IMR-90 (cell line): Measurements from ENCODE around the gene FAM186B. TPM values are rescaled to one million over a fixed set of nuclear protein-coding genes. Genes with fewer than 3 reads are reported as not detected.

Source experiments
- ATAC-seq: fragments of 200-7000 bp; cut with Tn5 transposase; 2 replicates; pipeline ENCODE4 v1.9.1; 2020; ENCODE audit warnings: low read depth, mild to moderate bottlenecking, moderate library complexity
- BruUV-seq: library from RNA; stranded (reverse); fragments of 400-500 nt; replicated peaks from 2 replicates; lab custom pipeline; 2021; lab: Mats Ljungman, UMichigan
- CTCF ChIA-PET: fragments of 300-600 bp; formaldehyde crosslinking; extraction: SDS; loops from one replicate; lab custom pipeline; 2021; ENCODE audit warnings: antibody characterized with exemption; lab: Yijun Ruan, JAX
- POLR2A ChIA-PET: fragments of 300-600 bp; sonication (Branson Sonifier 250); formaldehyde crosslinking; loops from one replicate; lab custom pipeline; 2022; ENCODE audit warnings: antibody characterized with exemption; ENCODE audit not compliant: unreplicated experiment; lab: Charles Lee
- DNase-seq: peaks from one replicate; pipeline ENCODE4 v3.0.0; 2013
- H2AFZ ChIP-seq: replicated peaks from 2 replicates; pipeline ENCODE3; 2013; ENCODE audit warnings: low read length, mild to moderate bottlenecking; ENCODE audit not compliant: poor library complexity
- H2AK5ac ChIP-seq: 2 replicates; pipeline ENCODE4 v1.6.1; 2013; ENCODE audit warnings: low read depth, low read length, inconsistent platforms
- H2AK9ac ChIP-seq: replicated peaks from 2 replicates; pipeline ENCODE3; 2013; ENCODE audit warnings: mild to moderate bottlenecking, low read depth, low read length, moderate library complexity; ENCODE audit not compliant: poor library complexity
- H2BK120ac ChIP-seq: 2 replicates; pipeline ENCODE4 v1.6.1; 2013; ENCODE audit warnings: low read depth, low read length, inconsistent platforms
- H2BK15ac ChIP-seq: 3 replicates; pipeline ENCODE4 v1.6.1; 2013; ENCODE audit warnings: low read depth, low read length, inconsistent platforms
- H2BK20ac ChIP-seq: 2 replicates; pipeline ENCODE4 v1.6.1; 2013; ENCODE audit warnings: low read depth, mild to moderate bottlenecking, inconsistent platforms, low read length, moderate library complexity
- H2BK5ac ChIP-seq: 2 replicates; pipeline ENCODE4 v1.6.1; 2013; ENCODE audit warnings: mild to moderate bottlenecking, low read depth, low read length, inconsistent platforms; ENCODE audit not compliant: poor library complexity, severe bottlenecking
- H3K14ac ChIP-seq: replicated peaks from 2 replicates; pipeline ENCODE4 v1.6.1; 2013; ENCODE audit warnings: low read depth, low read length, inconsistent platforms
- H3K18ac ChIP-seq: 2 replicates; pipeline ENCODE4 v1.6.1; 2013; ENCODE audit warnings: low read depth, low read length, control low read depth
- H3K23ac ChIP-seq: 2 replicates; pipeline ENCODE4 v1.6.1; 2013; ENCODE audit warnings: low read depth, low read length, inconsistent platforms
- H3K27ac ChIP-seq: 2 replicates; pipeline ENCODE4 v1.5.1; 2013; ENCODE audit warnings: mild to moderate bottlenecking, control low read depth, low read length; ENCODE audit not compliant: insufficient read depth
- H3K27me3 ChIP-seq: 2 replicates; pipeline ENCODE4 v1.6.1; 2013; ENCODE audit warnings: low read length; ENCODE audit not compliant: control insufficient read depth, insufficient read depth
- H3K36me3 ChIP-seq: 2 replicates; pipeline ENCODE4 v1.6.1; 2013; ENCODE audit warnings: low read length, mixed read lengths; ENCODE audit not compliant: control insufficient read depth, insufficient read depth
- H3K4ac ChIP-seq: 2 replicates; pipeline ENCODE4 v1.6.1; 2013; ENCODE audit warnings: low read depth, low read length, inconsistent platforms
- H3K4me1 ChIP-seq: 2 replicates; pipeline ENCODE4 v1.6.1; 2013; ENCODE audit warnings: low read length, mixed read lengths; ENCODE audit not compliant: control insufficient read depth, insufficient read depth
- H3K4me2 ChIP-seq: 2 replicates; pipeline ENCODE4 v1.6.1; 2013; ENCODE audit warnings: low read depth, mild to moderate bottlenecking, control low read depth, low read length, moderate library complexity
- H3K4me3 ChIP-seq: 2 replicates; pipeline ENCODE4 v1.5.1; 2013; ENCODE audit warnings: low read depth, mild to moderate bottlenecking, control low read depth, low read length, moderate library complexity; ENCODE audit not compliant: insufficient read depth
- H3K56ac ChIP-seq: 2 replicates; pipeline ENCODE4 v1.6.1; 2013; ENCODE audit warnings: low read length, inconsistent platforms; ENCODE audit not compliant: insufficient read depth; ENCODE audit errors: extremely low read depth
- H3K79me1 ChIP-seq, 2 experiments: 2 replicates each; pipeline ENCODE4 v1.6.1; 2013; ENCODE audit warnings: low read length in 2 of 2, inconsistent platforms in 1 of 2, low read depth in 1 of 2
- H3K9ac ChIP-seq: 2 replicates; pipeline ENCODE4 v1.6.1; 2013; ENCODE audit warnings: low read depth, low read length, control low read depth
- H3K9me1 ChIP-seq: 2 replicates; pipeline ENCODE4 v1.6.1; 2013; ENCODE audit warnings: low read length, inconsistent platforms; ENCODE audit not compliant: insufficient read depth
- H3K9me3 ChIP-seq: 2 replicates; pipeline ENCODE4 v1.6.1; 2013; ENCODE audit warnings: low read length; ENCODE audit not compliant: control insufficient read depth, insufficient read depth
- H4K20me1 ChIP-seq: 2 replicates; pipeline ENCODE4 v1.6.1; 2013; ENCODE audit warnings: low read length, inconsistent platforms; ENCODE audit not compliant: insufficient read depth
- H4K5ac ChIP-seq: 2 replicates; pipeline ENCODE4 v1.6.1; 2013; ENCODE audit warnings: mild to moderate bottlenecking, low read depth, low read length, control low read depth
- H4K8ac ChIP-seq, 2 experiments: 2 replicates each; pipeline ENCODE4 v1.6.1; 2013; ENCODE audit warnings: low read depth in 2 of 2, low read length in 2 of 2, control low read depth in 1 of 2, inconsistent platforms in 1 of 2
- H4K91ac ChIP-seq: 2 replicates; pipeline ENCODE4 v1.6.1; 2013; ENCODE audit warnings: low read depth, low read length, inconsistent platforms; ENCODE audit not compliant: insufficient read depth
- BHLHE40 ChIP-seq: fragments of 150-350 bp; IDR thresholded peaks from 2 replicates; pipeline ENCODE4 v1.6.1; 2016; ENCODE audit warnings: mild to moderate bottlenecking, low read depth, low read length
- CEBPB ChIP-seq: IDR thresholded peaks from 2 replicates; pipeline ENCODE4 v1.6.1; 2012; ENCODE audit warnings: low read depth, low read length, improper control_type of control experiment
- CHD1 ChIP-seq: IDR thresholded peaks from 2 replicates; pipeline ENCODE4 v1.6.1; 2012; ENCODE audit warnings: low read depth, low read length, improper control_type of control experiment
- FOS ChIP-seq: fragments of 150-350 bp; IDR thresholded peaks from 2 replicates; pipeline ENCODE4 v1.6.1; 2016; ENCODE audit warnings: low read depth, low read length
- MAFK ChIP-seq: IDR thresholded peaks from 2 replicates; pipeline ENCODE4 v1.6.1; 2012; ENCODE audit warnings: low read depth, low read length, improper control_type of control experiment
- MAZ ChIP-seq: IDR thresholded peaks from 2 replicates; pipeline ENCODE4 v1.6.1; 2012; ENCODE audit warnings: low read depth, mild to moderate bottlenecking, low read length, improper control_type of control experiment, moderate library complexity, borderline replicate concordance
- MXI1 ChIP-seq: IDR thresholded peaks from 2 replicates; pipeline ENCODE4 v1.6.1; 2012; ENCODE audit warnings: low read depth, mild to moderate bottlenecking, low read length, moderate library complexity, borderline replicate concordance
- NFE2L2 ChIP-seq: fragments of 150-350 bp; IDR thresholded peaks from 2 replicates; pipeline ENCODE4 v1.6.1; 2016; ENCODE audit warnings: low read depth, mild to moderate bottlenecking, low read length
- POLR2A ChIP-seq: IDR thresholded peaks from 2 replicates; pipeline ENCODE4 v1.6.1; 2012; ENCODE audit warnings: mild to moderate bottlenecking, low read depth, low read length
- RAD21 ChIP-seq: IDR thresholded peaks from 2 replicates; pipeline ENCODE4 v1.6.1; 2012; ENCODE audit warnings: low read length, improper control_type of control experiment
- RCOR1 ChIP-seq: IDR thresholded peaks from 2 replicates; pipeline ENCODE4 v1.6.1; 2012; ENCODE audit warnings: mild to moderate bottlenecking, low read length, improper control_type of control experiment; ENCODE audit not compliant: insufficient replicate concordance
- RFX5 ChIP-seq: IDR thresholded peaks from 2 replicates; pipeline ENCODE4 v1.8.0; 2012; ENCODE audit warnings: low read depth, mild to moderate bottlenecking, low read length, moderate library complexity
- SMC3 ChIP-seq: fragments of 150-350 bp; IDR thresholded peaks from 2 replicates; pipeline ENCODE4 v1.6.1; 2016; ENCODE audit warnings: low read depth, mild to moderate bottlenecking, antibody characterized with exemption, low read length, moderate library complexity
- WGBS, 2 experiments: methylation state at CpG; one replicate each; pipeline versions ENCODE4 v1.1.5 to v1.1.7; 2013; ENCODE audit warnings: missing lambda C conversion rate in 2 of 2; ENCODE audit not compliant: insufficient read length in 1 of 2; ENCODE audit errors: extremely low coverage in 2 of 2; 5-methylcytosine and 5-hydroxymethylcytosine counted together
- dilution Hi-C: fragments of 300-500 bp; cut with HindIII; formaldehyde crosslinking; loops from one replicate; pipeline ENCODE4 v1.14.3; 2018; ENCODE audit warnings: low sequenced_read_pairs; ENCODE audit not compliant: unreplicated experiment
- in situ Hi-C: fragments of 300-500 bp; cut with MboI; formaldehyde crosslinking; loops from 3 replicates; pipeline ENCODE4 v1.14.3; 2019; ENCODE audit warnings: low sequenced_read_pairs, inconsistent platforms, mixed read lengths
- intact Hi-C: fragments of 100-400 bp; cut with micrococcal nuclease; formaldehyde crosslinking; loops from 2 replicates; pipeline ENCODE4 v1.10.0; 2022
- polyA plus RNA-seq, 3 experiments: library from polyadenylated mRNA; depleted of rRNA; stranded (reverse); fragments of >200 nt; gene quantifications; 2 replicates each; pipeline ENCODE4 v1.2.3, GENCODE V29; 2012; ENCODE audit warnings: low replicate concordance in 1 of 3
- total RNA-seq: library from RNA; depleted of rRNA; stranded (reverse); fragments of >200 nt; gene quantifications from 2 replicates; pipeline ENCODE4 v1.2.3, GENCODE V29; 2012
- TF ChIP-seq, protein P1 (sequence below): conservative IDR thresholded peaks from 2 replicates; pipeline ENCODE4 v1.5.1; 2012; ENCODE audit warnings: mild to moderate bottlenecking, low read depth, low read length, improper control_type of control experiment
- TF ChIP-seq, protein P2 (sequence below): fragments of 150-350 bp; IDR thresholded peaks from 2 replicates; pipeline ENCODE4 v1.6.1; 2016; ENCODE audit warnings: low read depth, mild to moderate bottlenecking, low read length, moderate library complexity, borderline replicate concordance

FAM186B gene
- total and polyA plus RNA-seq, 2 of the 4 experiments (the other 2 are of a cell fraction), result 0.10 to 0.18 TPM

DNA sequence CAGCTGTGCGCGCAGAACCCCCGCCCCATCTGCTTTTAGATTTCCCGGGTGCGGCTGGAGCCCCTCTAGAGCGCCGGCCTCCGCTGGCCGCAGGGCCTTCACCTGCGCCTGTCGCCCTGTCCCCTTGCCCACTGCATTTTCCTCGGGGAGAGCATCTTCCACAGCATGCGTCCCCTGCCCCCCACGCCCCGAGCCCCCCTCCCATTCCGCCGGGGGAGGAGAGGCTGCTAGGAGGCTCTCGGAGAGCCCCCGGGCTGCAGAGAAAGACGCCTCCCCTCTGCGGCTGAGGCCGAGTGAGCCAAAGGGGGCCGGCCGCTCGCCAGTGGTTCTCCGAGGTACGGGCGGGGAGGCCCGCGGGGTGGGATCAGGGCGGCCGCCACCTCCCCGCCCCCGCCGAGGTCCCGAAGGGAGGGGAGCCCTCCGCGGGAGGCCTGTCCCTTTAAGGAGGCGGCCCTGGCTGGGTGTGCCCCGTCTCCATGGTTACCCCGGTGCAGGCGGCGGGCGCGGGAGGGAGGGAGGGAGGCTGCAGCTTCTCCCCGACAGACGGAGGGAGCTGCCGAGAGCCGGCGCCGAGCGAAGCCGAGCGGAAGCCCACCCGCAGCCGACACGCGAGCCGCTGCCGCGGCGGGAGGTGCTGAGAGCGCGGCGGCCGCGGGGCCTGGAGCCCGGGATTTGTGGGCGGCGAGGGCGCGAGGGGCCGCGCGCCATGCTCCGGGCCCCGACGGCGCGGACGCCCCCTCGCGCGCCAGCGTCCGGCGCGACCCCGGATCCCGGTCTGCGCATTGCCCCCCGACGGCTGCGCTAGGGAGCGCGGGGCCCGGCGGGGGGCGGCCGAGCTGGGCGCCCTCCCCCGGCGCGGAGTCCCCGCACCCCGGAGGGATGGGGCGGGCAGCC is 66.7 kb downstream of the FAM186B start, which contains the start of gene KCNH3:
Gene KCNH3, plus strand, starts transcription at position 521 of the 894 bp plus-strand sequence. CDS start 387 bp downstream, outside the sequence.
- Histone ChIP-seq H3K9ac (no peak within 1 kb of the TSS), H3K9me3 (no peaks in the 10 kb centered on the region), H4K8ac (no peak within 1 kb of the TSS), H3K27me3 (peaks cover 57% of the 10 kb centered on the region), H3K14ac (no peak within 1 kb of the TSS), H4K91ac (no peak within 1 kb of the TSS), H3K4me1 (0 out of 2 replicates have a peak, but pooled peaks cover 2% of the 10 kb centered on the region), H2BK20ac (no peak within 1 kb of the TSS), H2BK15ac (no peak within 1 kb of the TSS), H4K20me1 (no peaks in the 10 kb centered on the region; the same call in 1 of the 2 replicates), H2BK5ac (no peak within 1 kb of the TSS), H4K5ac (no peak within 1 kb of the TSS), H3K9me1 (no peaks in the 10 kb centered on the region), H3K79me1 (no peaks in the 10 kb centered on the region), H3K18ac (no peak within 1 kb of the TSS), H3K27ac (no peak within 1 kb of the TSS), H2AK9ac (peak within 1 kb of the TSS; percentile 89), H2BK120ac (no peak within 1 kb of the TSS), H3K56ac (no peak within 1 kb of the TSS), H3K36me3 (no peaks in the 10 kb centered on the region), H3K4ac (no peak within 1 kb of the TSS), H3K23ac (peak within 1 kb of the TSS; percentile 85), H2AK5ac (no peak within 1 kb of the TSS), H3K4me2 (peak within 1 kb of the TSS; percentile 58), H2AFZ (peak within 1 kb of the TSS; percentile 80), H3K4me3 (peak within 1 kb of the TSS; percentile 51)
- dilution Hi-C loops (no loop called here), intact Hi-C loops (no loop called here), in situ Hi-C loops (no loop called here)
- peak; percentile 41 for DNase-seq
- peak; percentile 83 for ATAC-seq
- CTCF ChIA-PET, result no interaction called here
- POLR2A ChIA-PET, result interaction anchor here (1.0 kb wide), 1 partner anchor 180 kb away, joined by 3 read pairs; no protein-coding TSS in a partner anchor
- no TSS peak for BruUV-seq
- 2% methylated on average over 67 of the region's 107 CpGs; no CpG with 5 or more reads in 1 of the 2 experiments for WGBS, 2 experiments
- TF ChIP-seq, protein P1, sequence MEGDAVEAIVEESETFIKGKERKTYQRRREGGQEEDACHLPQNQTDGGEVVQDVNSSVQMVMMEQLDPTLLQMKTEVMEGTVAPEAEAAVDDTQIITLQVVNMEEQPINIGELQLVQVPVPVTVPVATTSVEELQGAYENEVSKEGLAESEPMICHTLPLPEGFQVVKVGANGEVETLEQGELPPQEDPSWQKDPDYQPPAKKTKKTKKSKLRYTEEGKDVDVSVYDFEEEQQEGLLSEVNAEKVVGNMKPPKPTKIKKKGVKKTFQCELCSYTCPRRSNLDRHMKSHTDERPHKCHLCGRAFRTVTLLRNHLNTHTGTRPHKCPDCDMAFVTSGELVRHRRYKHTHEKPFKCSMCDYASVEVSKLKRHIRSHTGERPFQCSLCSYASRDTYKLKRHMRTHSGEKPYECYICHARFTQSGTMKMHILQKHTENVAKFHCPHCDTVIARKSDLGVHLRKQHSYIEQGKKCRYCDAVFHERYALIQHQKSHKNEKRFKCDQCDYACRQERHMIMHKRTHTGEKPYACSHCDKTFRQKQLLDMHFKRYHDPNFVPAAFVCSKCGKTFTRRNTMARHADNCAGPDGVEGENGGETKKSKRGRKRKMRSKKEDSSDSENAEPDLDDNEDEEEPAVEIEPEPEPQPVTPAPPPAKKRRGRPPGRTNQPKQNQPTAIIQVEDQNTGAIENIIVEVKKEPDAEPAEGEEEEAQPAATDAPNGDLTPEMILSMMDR, result no peak
- TF ChIP-seq RAD21, result no peak
- TF ChIP-seq NFE2L2, result no peak
- TF ChIP-seq FOS, result no peak
- TF ChIP-seq MAZ, result no peak
- no peak for TF ChIP-seq RCOR1
- no peak for TF ChIP-seq BHLHE40
- no peak for TF ChIP-seq RFX5
- TF ChIP-seq, protein P2, sequence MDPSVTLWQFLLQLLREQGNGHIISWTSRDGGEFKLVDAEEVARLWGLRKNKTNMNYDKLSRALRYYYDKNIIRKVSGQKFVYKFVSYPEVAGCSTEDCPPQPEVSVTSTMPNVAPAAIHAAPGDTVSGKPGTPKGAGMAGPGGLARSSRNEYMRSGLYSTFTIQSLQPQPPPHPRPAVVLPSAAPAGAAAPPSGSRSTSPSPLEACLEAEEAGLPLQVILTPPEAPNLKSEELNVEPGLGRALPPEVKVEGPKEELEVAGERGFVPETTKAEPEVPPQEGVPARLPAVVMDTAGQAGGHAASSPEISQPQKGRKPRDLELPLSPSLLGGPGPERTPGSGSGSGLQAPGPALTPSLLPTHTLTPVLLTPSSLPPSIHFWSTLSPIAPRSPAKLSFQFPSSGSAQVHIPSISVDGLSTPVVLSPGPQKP, result no peak
- no peak for TF ChIP-seq SMC3
- TF ChIP-seq POLR2A, result no peak
- TF ChIP-seq CHD1, result no peak
- TF ChIP-seq MXI1, result no peak
- no peak for TF ChIP-seq MAFK
- no peak for TF ChIP-seq CEBPB
